ENCODE measurements around the gene SPATA7. TPM values are rescaled to one million over a fixed set of nuclear protein-coding genes. Genes with fewer than 3 reads are reported as not detected.

Gene SPATA7
- total and polyA plus RNA-seq, 9 of the 15 experiments (the other 6 are each of a cell fraction or from before 2014, with no cell fraction given): 0.80 to 3.3 (median 2.5) TPM

- Histone ChIP-seq H3K27me3 (ENCODE audit: control insufficient read depth in 2 of 2, insufficient read depth in 2 of 2, low read length in 2 of 2) (no peaks in the 10 kb centered on the region), H3K4me3 (no peak overlapping the region), H4K20me1 (replicated peaks; ENCODE audit: control insufficient read depth, insufficient read depth, low read length) (no peaks in the 10 kb centered on the region), H2AFZ (ENCODE audit: low read depth, low read length) (no peak overlapping the region), H3K4me2 (ENCODE audit: insufficient read depth, low read length) (no peak overlapping the region), H3K27ac (ENCODE audit: extremely low read depth, low read depth, low read length) (no peak overlapping the region), H3K4me1 (replicated peaks in 1 of 2; ENCODE audit: control insufficient read depth in 2 of 2, insufficient read depth in 2 of 2, low read length in 2 of 2) (no peaks in the 10 kb centered on the region), H3K36me3 (ENCODE audit: control insufficient read depth, insufficient read depth, low read length) (no peaks in the 10 kb centered on the region), H3K9me3 (replicated peaks; ENCODE audit: control insufficient read depth, insufficient read depth, low read depth, low read length) (no peaks in the 10 kb centered on the region), H3K9me1 (ENCODE audit: control insufficient read depth, insufficient read depth, low read length) (no peaks in the 10 kb centered on the region), H3K79me2 (ENCODE audit: control insufficient read depth, insufficient read depth, low read length) (no peaks in the 10 kb centered on the region), H3K9ac (ENCODE audit: insufficient read depth in 1 of 2, low read depth in 2 of 2, low read length in 2 of 2) (no peak overlapping the region)
- intact Hi-C loops (cut with micrococcal nuclease) (no loop called here), in situ Hi-C loops (cut with MboI) (no loop called here)
- no peak for TF ChIP-seq XRCC4 (IDR thresholded peaks at IDR 0.05; ENCODE audit: extremely low read depth, insufficient read depth, insufficient read length)
- no peak for TF ChIP-seq SNRNP70 (optimal IDR thresholded peaks at IDR 0.05; ENCODE audit: low read depth, low read length)
- TF ChIP-seq ZBTB17 (CRISPR knock-in tag; IDR thresholded peaks at IDR 0.05): no peak
- TF ChIP-seq ILF3 (IDR thresholded peaks at IDR 0.05; ENCODE audit: borderline replicate concordance): no peak
- TF ChIP-seq PPARD (CRISPR knock-in tag; IDR thresholded peaks at IDR 0.05): no peak
- TF ChIP-seq HNRNPH1 (optimal IDR thresholded peaks at IDR 0.05; ENCODE audit: low read depth, low read length): no peak
- no TSS peak for BruUV-seq (replicated peaks)
- POLR2A ChIA-PET: no interaction called here
- 0% methylated on average over 1 of the region's 1 CpG for WGBS (ENCODE audit: insufficient coverage, low coverage, missing lambda C conversion rate)
- CTCF ChIA-PET (ENCODE audit: low intra/inter-chr PET ratio): no interaction called here
- FAIRE-seq (no peak), ATAC-seq (no peak), DNase-seq (ENCODE audit: extremely low read depth in 1 of 4, low spot score in 3 of 4) (no peak)
These were observed 16.0 kb upstream of the SPATA7 start for GRCh38 chr14:88369496-88369895.
